NCI-H82 (cell line): ENCODE results near the gene TBC1D14.

ENCODE experiments used
- DNase-seq: peaks from one replicate; lab custom pipeline; 2025; lab: John Stamatoyannopoulos, UW

Gene TBC1D14

DNA sequence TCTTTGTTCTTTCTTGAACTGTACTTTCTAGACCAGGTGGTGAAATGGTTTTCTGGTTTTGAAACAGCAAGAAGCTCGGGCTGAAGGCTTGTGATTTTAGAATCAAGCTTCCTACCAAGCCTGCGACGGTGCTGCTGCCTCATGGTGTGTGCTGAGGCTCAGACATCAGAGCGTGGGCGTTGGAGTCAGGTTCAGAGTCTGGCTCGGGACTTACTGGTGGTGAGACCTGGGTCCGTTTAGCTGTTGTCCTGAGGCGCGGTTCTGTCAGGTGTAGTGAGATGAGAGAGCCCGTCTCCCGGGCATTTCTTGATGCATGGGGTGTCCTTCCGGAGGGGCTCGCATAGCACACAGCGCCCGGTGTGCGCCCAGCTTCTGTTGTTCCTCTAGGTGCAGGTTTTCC, 113.9 kb downstream of the TBC1D14 start:
- DNase-seq = no peak

DNA sequence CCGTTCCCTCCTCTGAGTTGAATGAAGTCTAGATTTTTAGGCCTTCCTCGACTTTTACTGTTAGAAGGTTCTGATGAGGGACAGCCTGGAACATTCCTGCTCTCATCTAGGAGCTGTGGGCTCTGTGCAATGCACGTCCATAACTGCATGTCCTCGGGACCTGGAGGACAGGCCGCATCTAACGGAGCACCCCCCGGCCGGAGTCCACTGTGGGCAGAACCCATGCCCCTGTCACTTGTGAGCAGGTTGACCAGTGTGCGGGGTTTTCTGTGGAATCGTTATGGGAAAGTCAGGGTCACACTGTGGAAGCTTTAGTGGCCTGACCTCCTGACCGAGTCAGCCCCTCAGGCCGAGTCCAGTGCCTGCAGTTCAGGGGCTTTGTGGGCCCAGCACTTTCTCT, 114.3 kb downstream of the TBC1D14 start:
- DNase-seq = no peak

DNA sequence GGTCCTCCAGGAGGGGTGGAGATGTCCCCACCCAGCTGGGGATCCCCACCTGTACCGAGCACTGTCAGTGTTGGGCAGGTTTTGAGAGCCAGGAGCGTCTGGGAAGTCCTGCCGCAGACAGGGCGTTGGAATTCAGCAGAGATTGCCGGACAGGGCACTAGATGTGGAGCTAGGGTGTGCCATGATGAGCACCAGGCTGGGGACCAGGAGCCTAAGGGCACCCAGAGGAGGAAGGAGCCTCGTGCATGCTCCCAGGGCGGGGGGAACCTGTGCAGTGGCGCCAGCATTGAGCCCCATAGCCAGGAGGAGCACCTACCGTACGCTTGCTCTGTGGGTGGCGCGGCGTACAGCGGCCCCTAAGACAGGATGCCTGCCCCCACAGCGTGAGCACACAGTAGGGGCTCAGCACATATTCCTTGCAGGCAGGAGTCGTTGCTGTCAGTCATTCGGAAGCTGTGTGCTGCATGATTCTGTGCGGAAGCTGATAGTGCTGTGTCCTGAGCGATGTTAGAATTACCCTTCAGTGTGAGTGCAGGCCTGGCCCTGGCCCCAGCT, 114.8 kb downstream of the TBC1D14 start:
- no peak for DNase-seq

DNA sequence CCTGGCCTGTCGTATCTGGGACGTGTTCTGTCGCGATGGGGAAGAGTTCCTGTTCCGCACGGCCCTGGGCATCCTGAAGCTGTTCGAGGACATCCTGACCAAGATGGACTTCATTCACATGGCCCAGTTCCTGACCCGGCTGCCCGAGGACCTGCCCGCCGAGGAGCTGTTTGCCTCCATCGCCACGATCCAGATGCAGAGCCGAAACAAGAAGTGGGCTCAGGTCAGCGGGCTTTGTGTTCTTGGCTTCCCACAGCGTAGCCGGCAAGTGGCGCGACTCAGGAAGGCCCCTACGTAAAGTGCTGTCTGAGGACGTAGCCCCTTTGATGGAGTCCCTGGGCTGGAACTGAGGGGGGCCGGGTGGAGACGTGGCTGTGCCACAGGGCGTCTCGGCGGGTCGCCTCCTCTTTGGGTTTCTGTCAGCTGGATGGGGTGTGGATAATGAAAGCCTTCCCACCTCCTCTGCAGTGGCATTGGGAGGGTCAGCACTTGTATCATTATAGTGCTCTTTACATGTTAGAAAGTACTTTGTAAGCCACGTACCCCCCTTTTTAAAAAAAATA, 115.5 kb downstream of the TBC1D14 start:
- no peak for DNase-seq

DNA sequence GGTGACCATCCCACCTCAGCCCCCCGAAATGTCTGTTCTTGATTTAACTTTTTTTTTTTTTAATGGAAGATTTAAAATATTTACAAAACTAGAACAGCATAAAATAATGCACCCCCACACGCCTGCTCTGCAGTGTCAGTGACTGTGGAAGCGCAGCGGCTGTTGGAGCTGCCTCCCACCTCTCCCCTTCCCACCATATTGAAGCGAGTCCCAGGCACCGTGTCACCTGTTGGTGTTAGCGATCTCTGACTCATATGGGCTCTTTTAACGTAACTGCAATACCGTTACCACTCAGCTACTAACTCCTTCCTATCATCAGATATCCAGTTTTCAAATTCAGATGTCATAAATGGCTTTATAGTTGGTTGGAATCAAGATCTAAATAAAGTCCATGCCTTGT, 116.5 kb downstream of the TBC1D14 start:
- DNase-seq = no peak

DNA sequence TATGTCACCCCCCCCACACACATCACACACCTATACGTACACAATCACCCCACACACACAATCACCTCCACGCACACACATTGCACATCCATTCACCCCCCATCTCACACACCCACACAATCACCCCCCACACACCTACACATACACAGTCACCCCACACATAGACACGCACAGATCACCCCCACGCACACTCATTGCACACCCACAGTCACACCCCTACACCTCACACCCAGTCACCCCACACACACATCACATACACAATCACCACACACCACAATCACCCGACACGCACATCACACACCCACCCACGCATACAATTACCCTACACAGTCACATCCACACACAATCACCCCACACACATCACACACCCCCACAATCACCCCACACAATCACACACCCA, 117.7 kb downstream of the TBC1D14 start:
- DNase-seq = no peak

DNA sequence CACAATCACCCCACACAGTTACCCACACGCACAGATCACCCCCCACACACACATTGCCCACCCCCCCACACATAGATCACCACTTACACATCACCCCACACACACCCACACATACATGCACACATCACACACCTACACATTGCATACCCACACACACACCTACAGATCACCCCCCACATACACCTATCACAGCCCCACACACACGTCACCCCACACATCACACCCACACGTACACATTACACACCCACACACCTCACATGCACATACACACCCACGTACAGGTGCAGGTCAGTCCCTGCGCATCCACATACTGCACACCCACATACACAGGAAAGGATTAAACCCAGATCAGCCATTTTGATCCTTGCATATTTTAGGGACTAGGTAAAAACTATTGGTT, 118.3 kb downstream of the TBC1D14 start:
- DNase-seq = no peak

DNA sequence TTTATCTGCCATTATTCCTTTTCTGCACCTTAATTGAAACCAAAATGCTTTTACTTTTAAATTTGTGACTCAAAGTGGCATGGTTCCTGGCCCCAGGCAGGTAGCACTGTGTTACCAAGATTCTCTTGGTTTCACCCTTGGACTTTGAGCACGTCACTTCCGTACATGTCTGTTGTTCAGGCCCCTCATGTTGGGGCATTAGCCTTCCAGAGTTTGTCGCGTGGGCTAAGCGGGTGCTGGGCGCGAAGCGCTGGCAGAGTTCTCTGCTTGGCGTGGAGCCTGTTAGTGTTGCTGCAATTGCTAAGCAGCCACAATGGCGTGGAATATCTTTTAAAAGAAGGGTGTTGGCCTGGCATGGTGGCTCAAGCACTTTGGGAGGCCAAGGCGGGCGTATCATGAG, 119.6 kb downstream of the TBC1D14 start:
- DNase-seq = no peak

DNA sequence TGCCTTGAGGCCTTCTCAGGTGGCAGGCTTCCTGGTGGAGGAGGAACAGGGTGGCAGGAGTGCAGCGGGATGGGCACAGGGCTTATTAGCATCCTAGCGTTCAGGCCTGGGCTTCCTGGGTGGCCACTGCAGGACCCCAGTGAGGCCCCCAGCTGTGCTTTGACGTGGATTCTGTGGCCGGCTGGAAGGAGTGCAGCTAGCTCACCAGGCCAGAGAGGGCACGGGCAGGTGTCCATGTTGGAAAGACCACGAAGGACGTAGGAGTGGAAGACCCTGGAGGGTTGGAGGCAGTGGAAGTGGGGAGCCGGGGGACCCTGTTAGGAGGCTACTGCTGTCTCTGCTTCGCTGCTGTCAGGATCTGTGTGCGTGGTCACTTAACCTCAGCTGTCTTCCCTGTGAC, 120.3 kb downstream of the TBC1D14 start:
- DNase-seq = no peak

DNA sequence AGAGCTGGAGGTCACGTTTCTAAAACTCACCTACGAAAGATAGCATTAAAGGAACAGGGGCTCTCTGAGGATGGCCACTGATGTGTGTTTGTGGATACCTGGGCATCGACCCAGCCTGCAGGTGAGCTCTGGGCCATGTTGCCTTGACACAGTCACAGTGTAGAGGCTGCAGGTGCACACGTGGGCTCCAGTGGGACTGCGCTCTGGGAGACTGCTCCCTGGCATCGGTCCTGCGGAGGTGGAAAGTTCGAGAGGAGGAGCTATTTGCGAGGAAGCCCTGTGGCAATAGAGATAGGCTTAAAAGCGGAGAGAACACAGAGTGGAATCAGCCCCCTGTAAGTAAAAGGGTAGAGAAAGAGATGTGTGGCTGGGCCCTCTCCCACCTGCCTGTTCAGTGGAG, 121.2 kb downstream of the TBC1D14 start:
- DNase-seq = no peak

DNA sequence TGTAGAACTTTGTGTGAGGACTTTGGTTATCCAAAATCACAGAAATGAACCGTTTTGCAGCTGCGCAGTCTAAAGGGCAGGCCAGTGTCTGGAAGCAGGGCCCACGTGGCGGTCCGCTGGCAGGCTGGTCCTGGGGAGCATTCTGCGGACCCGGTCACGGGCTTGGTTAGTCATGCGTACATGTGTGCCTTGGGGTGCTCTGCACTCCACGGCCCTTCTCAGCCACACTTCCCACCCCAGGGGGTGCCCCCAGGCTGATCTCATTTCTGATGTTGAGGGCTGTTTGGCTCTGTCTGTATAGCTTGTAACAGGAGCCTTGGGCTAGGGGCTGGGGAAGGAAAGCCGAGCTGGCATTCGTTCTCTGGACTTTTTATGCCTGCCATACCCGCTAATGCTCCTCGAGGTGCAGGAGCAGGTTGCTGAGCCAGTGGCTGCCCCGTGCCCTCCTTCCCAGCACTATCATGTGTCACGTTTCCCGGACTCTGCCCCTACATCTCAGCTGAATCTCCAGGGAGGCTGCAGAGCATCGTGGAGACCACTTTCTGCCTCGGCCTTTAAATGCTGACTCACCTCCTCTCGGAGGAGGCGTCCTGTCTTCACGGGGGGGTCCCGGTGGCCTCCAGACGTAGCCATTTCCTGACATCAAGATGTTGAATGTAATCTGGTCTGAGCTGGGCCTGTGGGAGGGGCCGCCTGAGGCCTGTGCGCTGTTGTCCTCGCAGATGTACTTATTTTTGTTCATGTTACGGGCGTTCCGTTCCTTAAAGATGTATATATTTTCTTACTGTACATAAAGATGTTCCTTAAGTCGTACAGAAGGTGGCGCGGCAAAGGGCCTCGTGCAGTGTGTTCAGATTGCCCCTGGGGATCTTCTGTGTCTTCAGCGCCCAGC, 122.2 kb downstream of the TBC1D14 start:
- no peak for DNase-seq

DNA sequence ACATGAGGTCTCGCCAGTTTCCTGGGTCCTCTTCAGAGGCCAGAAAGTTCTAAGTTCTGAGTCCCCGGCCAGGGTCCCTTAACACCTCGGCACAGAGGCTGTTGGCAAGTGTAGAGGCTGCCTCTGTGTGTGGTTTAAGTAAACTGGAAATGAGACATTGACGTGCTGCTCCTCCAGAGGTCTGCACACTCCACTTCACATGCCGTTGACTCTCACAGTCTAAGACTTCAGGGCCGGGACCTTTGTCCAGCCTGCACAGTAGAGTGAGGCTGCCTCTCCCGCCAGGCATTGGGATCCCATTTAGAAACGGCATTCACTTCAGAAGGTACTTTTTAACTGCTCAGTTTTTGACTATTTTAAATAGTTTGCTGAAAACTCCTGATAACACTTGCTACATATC, 123.0 kb downstream of the TBC1D14 start:
- no peak for DNase-seq

DNA sequence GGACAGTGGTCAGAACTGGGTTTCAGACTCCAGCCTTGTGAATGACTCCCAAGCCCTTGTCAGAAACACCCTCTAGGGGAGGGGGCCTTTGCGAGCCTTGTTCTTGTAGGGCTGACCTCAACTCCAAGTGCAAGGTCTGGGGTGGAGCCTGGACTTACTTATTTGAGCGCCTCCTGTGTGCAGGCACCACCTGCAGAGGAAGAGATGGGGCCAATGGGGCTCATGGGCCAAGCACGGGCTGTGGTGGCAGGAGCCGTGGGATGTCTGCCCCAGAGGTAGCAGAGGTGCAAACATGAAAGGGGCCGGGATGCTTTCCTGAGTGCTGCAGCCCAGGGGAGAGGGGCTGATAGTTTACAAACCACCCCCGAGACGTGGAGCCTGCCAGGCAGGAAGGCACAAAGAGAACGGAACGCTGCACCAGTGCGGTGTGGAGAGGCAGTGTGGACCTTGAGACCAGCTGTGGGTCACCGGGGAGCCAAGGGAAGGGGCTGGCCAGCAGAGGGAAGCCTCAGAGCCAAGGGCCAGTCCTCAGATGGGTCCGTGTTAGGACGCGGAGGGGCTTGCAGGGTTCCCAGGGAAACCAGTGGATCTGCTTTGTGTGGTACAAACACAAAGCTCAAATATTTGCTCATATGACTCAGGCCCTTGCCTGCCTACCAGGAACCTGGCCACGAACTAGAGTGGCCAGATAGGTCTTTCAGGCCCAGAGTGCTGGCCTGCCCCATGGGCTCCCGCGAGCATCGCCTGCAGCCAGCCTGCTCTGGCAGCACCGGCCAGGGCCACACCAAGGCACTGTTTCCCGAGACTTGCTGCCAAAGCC, 124.8 kb downstream of the TBC1D14 start:
- DNase-seq = no peak

DNA sequence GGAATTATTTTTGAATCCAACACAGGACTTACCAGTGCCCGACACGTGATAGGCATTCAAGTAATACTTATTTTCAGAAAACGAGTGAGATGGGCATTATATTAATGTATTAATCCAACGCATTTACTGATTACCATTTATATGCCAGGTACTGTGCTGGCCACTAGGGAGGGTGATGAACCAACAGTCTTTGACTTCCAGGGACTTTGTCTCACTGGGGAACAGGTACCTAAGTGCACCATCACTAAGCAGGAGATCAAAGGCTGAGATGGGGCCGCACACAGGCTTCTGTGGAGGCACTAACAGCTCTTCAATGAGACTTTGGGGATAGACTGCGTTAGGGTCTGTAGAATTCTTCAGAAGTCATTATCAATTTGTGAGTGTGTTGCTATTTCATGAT, 127.8 kb downstream of the TBC1D14 start:
- peak; percentile 20 for DNase-seq

DNA sequence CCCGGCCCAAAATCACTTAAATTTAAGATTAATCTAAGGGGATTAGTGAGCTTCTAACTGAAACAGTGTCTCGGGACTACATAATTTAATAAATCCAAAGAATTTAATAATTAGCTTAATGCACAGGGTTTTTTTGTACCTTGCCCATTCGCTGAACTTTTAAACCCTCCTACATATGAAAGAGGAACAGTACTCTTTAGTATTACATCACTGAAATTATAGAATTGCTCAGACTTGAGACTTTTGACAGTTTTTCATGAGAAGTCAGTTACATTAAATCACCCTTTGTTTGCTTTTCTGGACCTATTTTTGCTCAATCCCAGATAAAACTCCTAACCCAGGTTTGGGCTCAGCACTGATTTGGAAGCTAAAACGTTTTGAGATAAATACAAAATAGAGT, 131.1 kb downstream of the TBC1D14 start:
- DNase-seq = no peak

DNA sequence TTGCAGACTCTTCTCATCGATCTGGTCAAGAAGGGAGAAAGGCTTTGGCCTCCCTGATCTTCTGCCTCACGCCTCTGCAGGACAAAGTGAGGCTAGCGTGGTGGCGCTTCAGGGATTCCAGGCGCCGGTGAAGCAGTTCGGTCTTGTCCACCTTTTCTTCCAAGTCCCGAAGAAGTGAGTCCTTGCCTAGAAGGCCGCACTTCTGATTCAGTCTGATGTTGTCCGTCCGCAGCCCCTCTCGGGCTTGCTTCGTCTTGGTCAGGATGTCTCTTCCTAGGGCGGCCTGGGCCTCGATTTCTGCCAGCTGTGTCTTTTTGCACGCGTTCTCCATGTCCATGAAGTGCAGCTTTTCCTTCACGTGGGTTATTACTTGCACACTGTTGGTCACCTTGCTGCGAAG, 131.6 kb downstream of the TBC1D14 start:
- DNase-seq = no peak

DNA sequence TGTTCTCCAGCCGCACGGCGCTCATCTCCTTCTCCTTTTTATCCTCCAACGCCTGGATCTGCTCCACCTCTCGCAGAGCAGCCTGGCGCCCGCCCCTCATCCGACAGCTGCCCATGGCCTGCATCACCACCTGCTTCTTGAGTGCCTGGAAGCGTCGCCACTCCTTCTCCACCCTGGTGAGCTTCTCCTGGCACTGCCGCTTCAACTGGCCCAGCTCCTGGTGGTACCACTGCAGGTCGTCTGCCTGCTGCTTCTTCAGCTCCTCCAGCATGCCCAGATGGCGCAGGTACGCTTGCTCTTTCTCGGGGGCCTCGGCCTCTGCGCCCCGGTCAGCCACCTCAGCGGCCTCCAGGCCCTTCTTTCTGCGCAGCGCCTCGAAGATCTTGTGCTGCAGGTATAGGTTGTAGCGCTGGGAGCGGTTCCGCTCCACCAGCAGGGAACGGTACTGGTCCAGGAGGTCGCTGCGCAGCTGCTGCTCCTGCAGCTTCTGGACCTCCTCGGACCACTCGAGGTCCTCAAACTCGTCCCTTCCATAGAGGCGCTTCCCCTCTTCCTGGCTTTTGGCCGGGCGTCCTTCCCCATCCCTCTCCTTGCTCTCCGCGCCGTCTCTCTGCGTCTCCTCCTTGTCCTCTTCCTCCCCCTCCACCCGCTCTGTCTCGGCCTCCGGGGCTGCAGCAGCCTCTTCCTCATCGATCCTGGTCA, 132.3 kb downstream of the TBC1D14 start:
- peak; percentile 58 for DNase-seq

DNA sequence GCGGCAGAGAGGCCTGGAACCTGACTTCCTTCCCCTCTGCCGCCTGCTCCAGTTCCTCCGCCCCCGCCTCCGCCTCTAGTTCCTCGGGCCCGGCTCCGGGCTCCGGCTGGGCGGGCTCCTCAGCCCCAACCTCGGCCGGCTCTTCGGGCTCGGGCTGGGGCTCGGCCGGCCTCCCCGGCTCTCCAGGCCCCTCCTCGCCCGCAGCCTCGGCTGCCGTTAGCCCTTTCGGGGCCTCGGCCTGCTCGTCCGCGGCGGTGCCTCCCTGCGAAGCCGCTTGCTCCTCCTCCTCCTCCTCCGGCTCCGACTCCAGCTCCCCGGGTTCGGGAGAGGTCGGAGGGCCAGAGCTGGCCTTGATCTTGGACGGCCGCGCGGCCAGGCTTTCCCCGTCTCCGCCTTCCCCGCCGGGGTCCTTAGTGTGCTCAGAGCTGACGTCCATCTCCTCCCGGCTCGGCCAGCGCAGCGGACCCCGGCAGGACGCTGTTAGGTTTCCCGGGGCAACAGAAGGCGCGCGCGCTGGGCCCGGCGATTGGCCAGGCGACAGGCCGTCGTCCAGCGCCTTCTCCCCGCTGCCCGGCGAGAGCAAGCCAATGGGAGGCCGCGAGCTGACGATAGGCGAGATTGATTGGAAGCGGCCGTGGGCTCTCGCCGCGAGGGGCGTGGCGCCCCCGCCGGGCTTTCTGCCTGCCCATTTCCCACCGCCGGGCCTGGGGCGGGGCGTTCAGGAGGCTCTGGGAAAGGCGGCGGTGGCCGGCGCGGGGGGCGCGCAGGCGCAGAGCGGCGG, 133.1 kb downstream of the TBC1D14 start:
- DNase-seq = peak; percentile 98

DNA sequence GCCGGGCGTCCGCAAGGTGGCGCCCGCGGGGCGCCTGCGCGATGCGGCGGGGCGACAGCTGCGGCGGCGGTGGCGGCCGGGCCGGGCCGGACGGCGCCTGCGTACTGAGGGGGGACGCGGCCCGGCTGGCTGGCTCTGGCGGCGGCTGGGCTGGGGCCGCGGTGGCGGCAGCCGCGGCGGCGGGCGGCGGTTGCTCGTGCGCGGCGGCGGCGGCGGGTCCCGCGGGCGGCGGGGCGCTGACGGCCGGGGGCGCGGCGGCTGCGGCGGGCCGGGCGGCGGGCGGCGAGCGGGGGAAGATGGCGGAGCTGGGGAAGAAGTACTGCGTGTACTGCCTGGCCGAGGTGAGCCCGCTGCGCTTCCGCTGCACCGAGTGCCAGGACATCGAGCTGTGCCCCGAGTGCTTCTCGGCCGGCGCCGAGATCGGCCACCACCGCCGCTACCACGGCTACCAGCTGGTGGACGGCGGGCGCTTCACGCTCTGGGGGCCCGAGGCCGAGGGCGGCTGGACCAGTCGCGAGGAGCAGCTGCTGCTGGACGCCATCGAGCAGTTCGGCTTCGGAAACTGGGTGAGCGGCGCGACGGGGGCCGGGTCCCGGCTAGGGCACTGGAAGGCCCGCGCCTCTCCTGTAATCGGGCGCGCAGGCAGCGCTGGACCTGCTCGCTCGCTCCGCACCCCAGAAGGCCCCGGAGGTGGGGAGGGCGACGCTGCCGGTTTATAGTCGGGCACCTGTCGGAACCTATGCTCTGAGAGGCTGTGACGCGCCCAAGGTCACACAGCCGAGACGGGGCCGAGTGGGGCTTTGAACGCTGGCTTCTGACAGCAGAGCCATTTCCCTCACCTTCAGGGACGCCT, 133.9 kb downstream of the TBC1D14 start, which contains the start of gene TADA2B:
Gene TADA2B, plus strand, starts transcription at position 89 of the 853 bp plus-strand sequence. Its CDS starts 208 bp downstream, at position 297.
- DNase-seq = peak; percentile 54
